ENCODE data around the gene PKIB.
A peak's percentile ranks its signal among the peaks of the same experiment; 100 is the strongest.
"Not testable (repeated sequence)": the region's sequence is repeated elsewhere in the genome, so short reads cannot be mapped to it uniquely, and the experiment has no call there.

PKIB gene

GRCh38 chr6:122621638-122622037 is 11.4 kb downstream of the PKIB start:
- DNase-seq: no peak

GRCh38 chr6:122622479-122622878 is 12.3 kb downstream of the PKIB start:
- DNase-seq: no peak

GRCh38 chr6:122623279-122623678 is 13.1 kb downstream of the PKIB start:
- no peak for DNase-seq

- DNase-seq: no peak
These were observed 14.6 kb downstream of the PKIB start for GRCh38 chr6:122624853-122625252.

GRCh38 chr6:122628714-122629113 is 18.5 kb downstream of the PKIB start:
- DNase-seq: no peak

- no peak for DNase-seq
These were observed 21.5 kb downstream of the PKIB start for GRCh38 chr6:122631571-122632249.

GRCh38 chr6:122640366-122640765 is 30.2 kb downstream of the PKIB start:
- DNase-seq: no peak

GRCh38 chr6:122641819-122642218 is 31.6 kb downstream of the PKIB start:
- DNase-seq: no peak

GRCh38 chr6:122642604-122643003 is 32.4 kb downstream of the PKIB start:
- not testable (repeated sequence) for DNase-seq

GRCh38 chr6:122645256-122645655 is 35.1 kb downstream of the PKIB start:
- DNase-seq: no peak

- no peak for DNase-seq
These were observed 37.6 kb downstream of the PKIB start for GRCh38 chr6:122647765-122648164.

GRCh38 chr6:122648726-122649125 is 38.5 kb downstream of the PKIB start:
- no peak for DNase-seq

GRCh38 chr6:122649701-122650100 is 39.5 kb downstream of the PKIB start:
- DNase-seq: no peak

GRCh38 chr6:122650403-122650802 is 40.2 kb downstream of the PKIB start:
- no peak for DNase-seq

GRCh38 chr6:122651031-122651430 is 40.8 kb downstream of the PKIB start:
- no peak for DNase-seq

- no peak for DNase-seq
These were observed 41.4 kb downstream of the PKIB start for GRCh38 chr6:122651604-122652003.

- DNase-seq: no peak
These were observed 42.2 kb downstream of the PKIB start for GRCh38 chr6:122652431-122652830.

- DNase-seq: peak; percentile 16
These were observed 42.9 kb downstream of the PKIB start for GRCh38 chr6:122653094-122653493.

- no peak for DNase-seq
These were observed 43.8 kb downstream of the PKIB start for GRCh38 chr6:122654012-122654411.

- DNase-seq: no peak
These were observed 47.4 kb downstream of the PKIB start for GRCh38 chr6:122657601-122658000.

GRCh38 chr6:122660296-122660695 is 50.1 kb downstream of the PKIB start:
- no peak for DNase-seq

- DNase-seq: no peak
These were observed 53.8 kb downstream of the PKIB start for GRCh38 chr6:122663981-122664380.

GRCh38 chr6:122665929-122666328 is 55.7 kb downstream of the PKIB start:
- DNase-seq: no peak

- no peak for DNase-seq
These were observed 56.2 kb downstream of the PKIB start for GRCh38 chr6:122666418-122666817.

- DNase-seq: no peak
These were observed 59.2 kb downstream of the PKIB start for GRCh38 chr6:122669418-122669817.
